HepG2 (cell line): ENCODE measurements around the gene TBC1D16.

Experiments used
- AKAP8 ChIP-seq: sonication (generic); formaldehyde crosslinking; IDR thresholded peaks from 2 replicates; pipeline ENCODE4 v1.5.1; 2020; ENCODE audit warnings: mild to moderate bottlenecking, missing genetic modification reagents
- ATF1 ChIP-seq: IDR thresholded peaks from 2 replicates; pipeline ENCODE4 v1.6.1; 2016; ENCODE audit warnings: mild to moderate bottlenecking, control low read depth
- POLR2AphosphoS5 ChIP-seq: IDR thresholded peaks from 2 replicates; pipeline ENCODE4 v1.6.1; 2012; ENCODE audit warnings: low read depth, low read length
- RCOR2 ChIP-seq: IDR thresholded peaks from 2 replicates; pipeline ENCODE4 v1.6.1; 2016; ENCODE audit warnings: missing biosample characterization, missing genetic modification reagents
- U2AF1 ChIP-seq: fragments of 200-400 bp; formaldehyde crosslinking; optimal IDR thresholded peaks from 2 replicates; pipeline ENCODE3; 2017; ENCODE audit warnings: mild to moderate bottlenecking, low read depth, low read length
- ZZZ3 ChIP-seq: sonication (generic); formaldehyde crosslinking; IDR thresholded peaks from 2 replicates; pipeline ENCODE4 v1.4.0; 2020; ENCODE audit warnings: missing genetic modification reagents, mild to moderate bottlenecking, borderline replicate concordance
- TF ChIP-seq, protein P1 (sequence below): sonication (generic); formaldehyde crosslinking; conservative IDR thresholded peaks from 2 replicates; pipeline ENCODE4 v1.4.0; 2020; ENCODE audit warnings: missing genetic modification reagents
- TF ChIP-seq, protein P2 (sequence below): IDR thresholded peaks from 2 replicates; pipeline ENCODE4 v1.6.1; 2016; ENCODE audit warnings: missing compliant biosample characterization, missing genetic modification reagents, borderline replicate concordance
- TF ChIP-seq, protein P3 (sequence below), 2 experiments: sonication (generic) in 1 of 2; formaldehyde crosslinking in 1 of 2; IDR thresholded peaks; 2 replicates each; pipeline versions ENCODE4 v1.5.1 to v1.6.1; 2011 to 2020; ENCODE audit warnings: borderline replicate concordance in 1 of 2, low read depth in 1 of 2, low read length in 1 of 2, mild to moderate bottlenecking in 1 of 2, missing genetic modification reagents in 1 of 2, moderate library complexity in 1 of 2
- TF ChIP-seq, protein P4 (sequence below): sonication (generic); formaldehyde crosslinking; IDR thresholded peaks from 2 replicates; pipeline ENCODE4 v1.4.0; 2020; ENCODE audit warnings: missing genetic modification reagents, low read depth, mild to moderate bottlenecking, borderline replicate concordance

DNA sequence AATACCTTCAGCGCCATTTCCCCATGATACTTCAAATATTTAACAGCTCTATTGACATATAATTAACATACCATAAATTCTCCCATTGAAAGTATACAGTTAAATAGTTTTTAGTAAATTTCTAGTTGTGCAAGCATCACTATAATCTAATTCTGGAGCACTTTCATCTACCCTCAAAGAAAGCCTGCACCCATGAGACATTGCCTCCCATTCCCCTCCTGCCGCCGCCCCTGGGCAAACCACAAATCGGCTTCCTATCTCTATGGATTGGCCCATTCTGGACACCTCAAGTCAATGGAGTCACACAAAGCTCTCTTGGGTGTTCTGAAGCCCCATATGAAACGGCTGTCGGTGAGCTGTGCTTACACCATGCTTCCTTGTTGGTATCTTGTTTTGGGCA, 119.2 kb downstream of the TBC1D16 start:
- TF ChIP-seq ATF1 = no peak
- TF ChIP-seq, protein P1, sequence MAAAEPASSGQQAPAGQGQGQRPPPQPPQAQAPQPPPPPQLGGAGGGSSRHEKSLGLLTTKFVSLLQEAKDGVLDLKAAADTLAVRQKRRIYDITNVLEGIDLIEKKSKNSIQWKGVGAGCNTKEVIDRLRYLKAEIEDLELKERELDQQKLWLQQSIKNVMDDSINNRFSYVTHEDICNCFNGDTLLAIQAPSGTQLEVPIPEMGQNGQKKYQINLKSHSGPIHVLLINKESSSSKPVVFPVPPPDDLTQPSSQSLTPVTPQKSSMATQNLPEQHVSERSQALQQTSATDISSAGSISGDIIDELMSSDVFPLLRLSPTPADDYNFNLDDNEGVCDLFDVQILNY (CRISPR knock-in tag) = no peak
- TF ChIP-seq, protein P2, sequence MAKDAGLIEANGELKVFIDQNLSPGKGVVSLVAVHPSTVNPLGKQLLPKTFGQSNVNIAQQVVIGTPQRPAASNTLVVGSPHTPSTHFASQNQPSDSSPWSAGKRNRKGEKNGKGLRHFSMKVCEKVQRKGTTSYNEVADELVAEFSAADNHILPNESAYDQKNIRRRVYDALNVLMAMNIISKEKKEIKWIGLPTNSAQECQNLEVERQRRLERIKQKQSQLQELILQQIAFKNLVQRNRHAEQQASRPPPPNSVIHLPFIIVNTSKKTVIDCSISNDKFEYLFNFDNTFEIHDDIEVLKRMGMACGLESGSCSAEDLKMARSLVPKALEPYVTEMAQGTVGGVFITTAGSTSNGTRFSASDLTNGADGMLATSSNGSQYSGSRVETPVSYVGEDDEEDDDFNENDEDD (CRISPR knock-in tag) = no peak
- TF ChIP-seq, protein P3, sequence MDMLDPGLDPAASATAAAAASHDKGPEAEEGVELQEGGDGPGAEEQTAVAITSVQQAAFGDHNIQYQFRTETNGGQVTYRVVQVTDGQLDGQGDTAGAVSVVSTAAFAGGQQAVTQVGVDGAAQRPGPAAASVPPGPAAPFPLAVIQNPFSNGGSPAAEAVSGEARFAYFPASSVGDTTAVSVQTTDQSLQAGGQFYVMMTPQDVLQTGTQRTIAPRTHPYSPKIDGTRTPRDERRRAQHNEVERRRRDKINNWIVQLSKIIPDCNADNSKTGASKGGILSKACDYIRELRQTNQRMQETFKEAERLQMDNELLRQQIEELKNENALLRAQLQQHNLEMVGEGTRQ (IDR thresholded peaks at IDR 0.05; ENCODE audit: low read depth, low read length) = no peak
- TF ChIP-seq, protein P3 (CRISPR knock-in tag; IDR thresholded peaks at IDR 0.05; ENCODE audit: borderline replicate concordance) = no peak
- no peak for TF ChIP-seq POLR2AphosphoS5
- TF ChIP-seq U2AF1 = no peak
- TF ChIP-seq RCOR2 (CRISPR knock-in tag) = no peak
- TF ChIP-seq ZZZ3 (CRISPR knock-in tag) = no peak
- TF ChIP-seq, protein P4, sequence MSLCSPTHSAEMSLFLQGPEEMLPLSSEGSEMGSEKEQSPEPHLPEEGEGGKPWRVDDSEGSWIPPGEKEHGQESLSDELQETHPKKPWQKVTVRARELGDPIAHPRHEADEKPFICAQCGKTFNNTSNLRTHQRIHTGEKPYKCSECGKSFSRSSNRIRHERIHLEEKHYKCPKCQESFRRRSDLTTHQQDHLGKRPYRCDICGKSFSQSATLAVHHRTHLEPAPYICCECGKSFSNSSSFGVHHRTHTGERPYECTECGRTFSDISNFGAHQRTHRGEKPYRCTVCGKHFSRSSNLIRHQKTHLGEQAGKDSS (CRISPR knock-in tag) = no peak
- no peak for TF ChIP-seq AKAP8 (CRISPR knock-in tag)
